ENCODE data around the gene CDC42BPB. TPM values are rescaled to one million over a fixed set of nuclear protein-coding genes. Genes with fewer than 3 reads are reported as not detected.

Gene CDC42BPB
- total and polyA plus RNA-seq, 2 of the 13 experiments (the other 11 are each of a cell fraction or from before 2014, with no cell fraction given) = 19.7 to 32.3 TPM

DNA sequence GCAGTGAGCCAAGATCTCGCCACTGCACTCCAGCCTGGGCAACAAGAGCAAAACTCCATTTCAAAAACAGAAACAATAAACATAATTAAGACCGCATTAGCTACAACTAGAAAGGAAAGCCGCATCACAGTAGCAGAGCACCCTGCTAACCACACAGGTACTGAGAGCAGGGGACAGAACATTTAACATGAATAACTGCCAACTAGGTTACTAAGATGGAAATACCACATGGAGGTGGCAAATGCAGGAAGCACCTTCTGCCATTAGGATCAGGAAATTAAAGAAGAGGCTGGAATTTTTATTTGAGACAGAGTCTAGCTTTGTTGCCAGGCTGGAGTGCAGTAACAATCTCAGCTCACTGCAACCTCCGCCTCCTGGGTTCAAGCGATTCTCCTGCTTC lies 41.9 kb downstream of the CDC42BPB start:
- ChIA-PET POLR2A (no interaction called here), CTCF (ENCODE audit: low intra/inter-chr PET ratio, low total read pairs) (no interaction called here)
- ATAC-seq (no peak), DNase-seq (ENCODE audit: low spot score) (no peak), FAIRE-seq (no peak)
- Histone ChIP-seq H3K4me2 (ENCODE audit: low read depth, low read length) (no peak overlapping the region), H3K27ac (ENCODE audit: extremely low read length, insufficient read depth, low read length) (no peak overlapping the region), H3K27me3 (ENCODE audit: control insufficient read depth in 1 of 2, insufficient read depth in 2 of 2, low read length in 2 of 2) (no peaks in the 10 kb centered on the region), H3K79me2 (ENCODE audit: insufficient read depth, low read length) (peaks cover 21% of the 10 kb centered on the region), H4K20me1 (ENCODE audit: insufficient read depth, low read length) (0 out of 2 replicates have a peak, but pooled peaks cover 6% of the 10 kb centered on the region), H3K4me3 (replicated peaks in 1 of 3; ENCODE audit: insufficient read depth in 1 of 3, low read depth in 2 of 3, low read length in 3 of 3) (no peak overlapping the region), H3K36me3 (replicated peaks in 1 of 2; ENCODE audit: control insufficient read depth in 1 of 2, insufficient read depth in 2 of 2, low read length in 2 of 2) (peaks cover 0 to 5% of the 10 kb centered on the region in 2 experiments; a peak in 3 of 5 replicates), H3K4me1 (ENCODE audit: insufficient read depth, low read length) (no peaks in the 10 kb centered on the region), H2AFZ (ENCODE audit: low read length) (no peak overlapping the region), H3K9me3 (ENCODE audit: low read length) (no peaks in the 10 kb centered on the region), H3K9ac (ENCODE audit: insufficient read depth, low read depth, low read length) (no peak overlapping the region)
- intact Hi-C loops (cut with micrococcal nuclease; ENCODE audit: unreplicated experiment) (no loop called here), in situ Hi-C loops (cut with HindIII; ENCODE audit: extremely low pct_ligation_motif_present, low pct_unique_long_range_greater_than_20kb) (no loop called here)
- no peak for TF ChIP-seq KDM6A (CRISPR knock-in tag; IDR thresholded peaks at IDR 0.05; ENCODE audit: low read depth)
- TF ChIP-seq, protein P1, sequence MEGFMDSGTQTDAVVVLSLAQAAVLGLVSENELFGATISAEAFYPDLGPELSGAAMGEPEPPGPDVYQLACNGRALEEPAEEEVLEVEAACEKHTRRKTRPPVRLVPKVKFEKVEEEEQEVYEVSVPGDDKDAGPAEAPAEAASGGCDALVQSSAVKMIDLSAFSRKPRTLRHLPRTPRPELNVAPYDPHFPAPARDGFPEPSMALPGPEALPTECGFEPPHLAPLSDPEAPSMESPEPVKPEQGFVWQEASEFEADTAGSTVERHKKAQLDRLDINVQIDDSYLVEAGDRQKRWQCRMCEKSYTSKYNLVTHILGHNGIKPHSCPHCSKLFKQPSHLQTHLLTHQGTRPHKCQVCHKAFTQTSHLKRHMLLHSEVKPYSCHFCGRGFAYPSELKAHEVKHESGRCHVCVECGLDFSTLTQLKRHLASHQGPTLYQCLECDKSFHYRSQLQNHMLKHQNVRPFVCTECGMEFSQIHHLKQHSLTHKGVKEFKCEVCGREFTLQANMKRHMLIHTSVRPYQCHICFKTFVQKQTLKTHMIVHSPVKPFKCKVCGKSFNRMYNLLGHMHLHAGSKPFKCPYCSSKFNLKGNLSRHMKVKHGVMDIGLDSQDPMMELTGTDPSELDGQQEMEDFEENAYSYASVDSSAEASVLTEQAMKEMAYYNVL (CRISPR knock-in tag; IDR thresholded peaks at IDR 0.05; ENCODE audit: borderline replicate concordance) = no peak
- TF ChIP-seq, protein P2, sequence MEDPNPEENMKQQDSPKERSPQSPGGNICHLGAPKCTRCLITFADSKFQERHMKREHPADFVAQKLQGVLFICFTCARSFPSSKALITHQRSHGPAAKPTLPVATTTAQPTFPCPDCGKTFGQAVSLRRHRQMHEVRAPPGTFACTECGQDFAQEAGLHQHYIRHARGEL (CRISPR knock-in tag; IDR thresholded peaks at IDR 0.05) = no peak
- no peak for TF ChIP-seq ZBTB21 (CRISPR knock-in tag; IDR thresholded peaks at IDR 0.05)
- no peak for TF ChIP-seq WIZ (CRISPR knock-in tag; IDR thresholded peaks at IDR 0.05)
- TF ChIP-seq CEBPG (CRISPR knock-in tag; IDR thresholded peaks at IDR 0.05) = no peak
- TF ChIP-seq, protein P3, sequence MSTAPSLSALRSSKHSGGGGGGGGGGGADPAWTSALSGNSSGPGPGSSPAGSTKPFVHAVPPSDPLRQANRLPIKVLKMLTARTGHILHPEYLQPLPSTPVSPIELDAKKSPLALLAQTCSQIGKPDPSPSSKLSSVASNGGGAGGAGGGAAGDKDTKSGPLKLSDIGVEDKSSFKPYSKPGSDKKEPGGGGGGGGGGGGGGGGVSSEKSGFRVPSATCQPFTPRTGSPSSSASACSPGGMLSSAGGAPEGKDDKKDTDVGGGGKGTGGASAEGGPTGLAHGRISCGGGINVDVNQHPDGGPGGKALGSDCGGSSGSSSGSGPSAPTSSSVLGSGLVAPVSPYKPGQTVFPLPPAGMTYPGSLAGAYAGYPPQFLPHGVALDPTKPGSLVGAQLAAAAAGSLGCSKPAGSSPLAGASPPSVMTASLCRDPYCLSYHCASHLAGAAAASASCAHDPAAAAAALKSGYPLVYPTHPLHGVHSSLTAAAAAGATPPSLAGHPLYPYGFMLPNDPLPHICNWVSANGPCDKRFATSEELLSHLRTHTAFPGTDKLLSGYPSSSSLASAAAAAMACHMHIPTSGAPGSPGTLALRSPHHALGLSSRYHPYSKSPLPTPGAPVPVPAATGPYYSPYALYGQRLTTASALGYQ (CRISPR knock-in tag; IDR thresholded peaks at IDR 0.05) = no peak
- TF ChIP-seq, protein P4, sequence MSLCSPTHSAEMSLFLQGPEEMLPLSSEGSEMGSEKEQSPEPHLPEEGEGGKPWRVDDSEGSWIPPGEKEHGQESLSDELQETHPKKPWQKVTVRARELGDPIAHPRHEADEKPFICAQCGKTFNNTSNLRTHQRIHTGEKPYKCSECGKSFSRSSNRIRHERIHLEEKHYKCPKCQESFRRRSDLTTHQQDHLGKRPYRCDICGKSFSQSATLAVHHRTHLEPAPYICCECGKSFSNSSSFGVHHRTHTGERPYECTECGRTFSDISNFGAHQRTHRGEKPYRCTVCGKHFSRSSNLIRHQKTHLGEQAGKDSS (CRISPR knock-in tag; IDR thresholded peaks at IDR 0.05; ENCODE audit: borderline replicate concordance, low read depth) = no peak
- TF ChIP-seq ZSCAN12 (CRISPR knock-in tag; IDR thresholded peaks at IDR 0.05) = no peak
- TF ChIP-seq JDP2 (CRISPR knock-in tag; IDR thresholded peaks at IDR 0.05; ENCODE audit: borderline replicate concordance) = no peak
- TF ChIP-seq, protein P5, sequence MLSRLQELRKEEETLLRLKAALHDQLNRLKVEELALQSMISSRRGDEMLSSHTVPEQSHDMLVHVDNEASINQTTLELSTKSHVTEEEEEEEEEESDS (CRISPR knock-in tag; IDR thresholded peaks at IDR 0.05; ENCODE audit: borderline replicate concordance) = no peak
- TF ChIP-seq, protein P6, sequence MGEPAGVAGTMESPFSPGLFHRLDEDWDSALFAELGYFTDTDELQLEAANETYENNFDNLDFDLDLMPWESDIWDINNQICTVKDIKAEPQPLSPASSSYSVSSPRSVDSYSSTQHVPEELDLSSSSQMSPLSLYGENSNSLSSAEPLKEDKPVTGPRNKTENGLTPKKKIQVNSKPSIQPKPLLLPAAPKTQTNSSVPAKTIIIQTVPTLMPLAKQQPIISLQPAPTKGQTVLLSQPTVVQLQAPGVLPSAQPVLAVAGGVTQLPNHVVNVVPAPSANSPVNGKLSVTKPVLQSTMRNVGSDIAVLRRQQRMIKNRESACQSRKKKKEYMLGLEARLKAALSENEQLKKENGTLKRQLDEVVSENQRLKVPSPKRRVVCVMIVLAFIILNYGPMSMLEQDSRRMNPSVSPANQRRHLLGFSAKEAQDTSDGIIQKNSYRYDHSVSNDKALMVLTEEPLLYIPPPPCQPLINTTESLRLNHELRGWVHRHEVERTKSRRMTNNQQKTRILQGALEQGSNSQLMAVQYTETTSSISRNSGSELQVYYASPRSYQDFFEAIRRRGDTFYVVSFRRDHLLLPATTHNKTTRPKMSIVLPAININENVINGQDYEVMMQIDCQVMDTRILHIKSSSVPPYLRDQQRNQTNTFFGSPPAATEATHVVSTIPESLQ (CRISPR knock-in tag; conservative IDR thresholded peaks at IDR 0.05) = no peak
- no peak for TF ChIP-seq MED13 (CRISPR knock-in tag; IDR thresholded peaks at IDR 0.05)
- no peak for TF ChIP-seq ZNF256 (CRISPR knock-in tag; conservative IDR thresholded peaks at IDR 0.05)
- TF ChIP-seq MBD4 (IDR thresholded peaks at IDR 0.05; ENCODE audit: borderline replicate concordance, low read length) = no peak
- WGBS (ENCODE audit: low lambda C conversion rate) = 95% methylated on average over 5 of the region's 5 CpGs
- no TSS peak for BruUV-seq (replicated peaks)
